HL-60 (cell line): Measurements from ENCODE around the gene OR13C8.

Source experiments
- CTCF ChIP-seq: IDR thresholded peaks from one replicate; pipeline ENCODE4 v1.5.1; 2011; ENCODE audit warnings: low read length, control low read depth, inconsistent platforms; ENCODE audit not compliant: insufficient read depth
- POLR2AphosphoS5 ChIP-seq: IDR thresholded peaks from 2 replicates; pipeline ENCODE4 v1.6.1; 2012; ENCODE audit warnings: low read depth

- TF ChIP-seq CTCF (no peak), POLR2AphosphoS5 (no peak)
These were observed 24.3 kb upstream of the OR13C8 start for GRCh38 chr9:104544644-104545043.
